GM12801 (cell line): ENCODE results near the gene SLC35E4.

ENCODE experiments used
- CTCF ChIP-seq: IDR thresholded peaks from one replicate; pipeline ENCODE4 v1.5.1; 2011; ENCODE audit warnings: control low read depth; ENCODE audit not compliant: insufficient read length; ENCODE audit errors: extremely low read depth

SLC35E4 gene

GRCh38 chr22:30614268-30614667, 21.3 kb upstream of the SLC35E4 start:
- no peak for TF ChIP-seq CTCF

- TF ChIP-seq CTCF, result no peak
Measured at GRCh38 chr22:30614879-30615278, 20.7 kb upstream of the SLC35E4 start.

- TF ChIP-seq CTCF, result no peak
Measured at GRCh38 chr22:30615543-30615954, 20.0 kb upstream of the SLC35E4 start.

GRCh38 chr22:30617819-30618218, 17.8 kb upstream of the SLC35E4 start:
- no peak for TF ChIP-seq CTCF

DNA sequence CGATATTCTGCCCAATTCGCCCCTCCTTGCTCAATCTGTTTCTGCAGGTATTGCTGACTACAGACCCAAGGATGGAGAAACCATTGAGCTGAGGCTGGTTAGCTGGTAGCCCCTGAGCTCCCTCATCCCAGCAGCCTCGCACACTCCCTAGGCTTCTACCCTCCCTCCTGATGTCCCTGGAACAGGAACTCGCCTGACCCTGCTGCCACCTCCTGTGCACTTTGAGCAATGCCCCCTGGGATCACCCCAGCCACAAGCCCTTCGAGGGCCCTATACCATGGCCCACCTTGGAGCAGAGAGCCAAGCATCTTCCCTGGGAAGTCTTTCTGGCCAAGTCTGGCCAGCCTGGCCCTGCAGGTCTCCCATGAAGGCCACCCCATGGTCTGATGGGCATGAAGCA, 9.2 kb upstream of the SLC35E4 start:
- no peak for TF ChIP-seq CTCF

GRCh38 chr22:30627471-30627870, 8.1 kb upstream of the SLC35E4 start:
- no peak for TF ChIP-seq CTCF

GRCh38 chr22:30628491-30628890, 7.1 kb upstream of the SLC35E4 start:
- TF ChIP-seq CTCF, result no peak

GRCh38 chr22:30634471-30635233, 929 bp upstream of the SLC35E4 start:
- peak; percentile 43 for TF ChIP-seq CTCF
